HFFc6 (cell line): Measurements from ENCODE around the gene GRID1. TPM values are rescaled to one million over a fixed set of nuclear protein-coding genes. Genes with fewer than 3 reads are reported as not detected.

Source experiments
- DNase-seq: peaks from one replicate; pipeline ENCODE4 v3.0.0-alpha.2; 2018
- H3K27ac Mint-ChIP-seq: 2 replicates; pipeline ENCODE4 v1.8.0; 2020; ENCODE audit warnings: mild to moderate bottlenecking, mixed read lengths
- H3K27me3 Mint-ChIP-seq: 2 replicates; pipeline ENCODE4 v1.8.0; 2021; ENCODE audit warnings: mild to moderate bottlenecking, moderate library complexity, mixed read lengths; ENCODE audit not compliant: insufficient read depth
- H3K36me3 Mint-ChIP-seq: 2 replicates; pipeline ENCODE4 v1.8.0; 2021; ENCODE audit warnings: low read depth, mixed read lengths
- H3K4me1 Mint-ChIP-seq: 2 replicates; pipeline ENCODE4 v1.8.0; 2020; ENCODE audit warnings: low read depth, mixed read lengths
- H3K4me3 Mint-ChIP-seq: 2 replicates; pipeline ENCODE4 v1.8.0; 2020; ENCODE audit warnings: mild to moderate bottlenecking, moderate library complexity, mixed read lengths
- H3K9me3 Mint-ChIP-seq: 2 replicates; pipeline ENCODE4 v1.8.0; 2020; ENCODE audit warnings: mild to moderate bottlenecking, mixed read lengths
- CTCF ChIP-seq: fragments of 200-600 bp; sonication (generic); IDR thresholded peaks from 2 replicates; pipeline ENCODE4 v1.5.0; 2021; ENCODE audit warnings: antibody characterized with exemption, mild to moderate bottlenecking
- total RNA-seq, 6 experiments: library from RNA; stranded (reverse); fragmentation: NEBNext Ultra II Directional; extraction: Animal tissue kit (Norgen Biotek cat#: 25700); gene quantifications; 2 replicates in 1 of 6; 3 replicates in 5 of 6; pipeline ENCODE4 v1.2.3, GENCODE V29; 2021

GRID1 gene
- total RNA-seq, 6 experiments from 2014 or later, result not detected

GRCh38 chr10:86411281-86411841 is 44.8 kb upstream of the GRID1 start:
- no peak for TF ChIP-seq CTCF
- DNase-seq, result peak; percentile 81
- Mint-ChIP-seq H3K4me3 (peak overlapping the region; percentile 52), H3K27ac (peak overlapping the region; percentile 87), H3K36me3 (peaks cover 8% of the 10 kb centered on the region), H3K4me1 (peaks cover 42% of the 10 kb centered on the region), H3K27me3 (peaks cover 2% of the 10 kb centered on the region), H3K9me3 (peaks cover 8% of the 10 kb centered on the region; the same call in 1 of the 2 replicates)

- DNase-seq, result peak; percentile 89
- no peak for TF ChIP-seq CTCF
- Mint-ChIP-seq H3K36me3 (peaks cover 8% of the 10 kb centered on the region), H3K4me3 (peak overlapping the region; percentile 52; the same call in 1 of the 2 replicates), H3K9me3 (peaks cover 8% of the 10 kb centered on the region; the same call in 1 of the 2 replicates), H3K27me3 (peaks cover 2% of the 10 kb centered on the region), H3K4me1 (peaks cover 42% of the 10 kb centered on the region), H3K27ac (peak overlapping the region; percentile 87)
These were observed 44.0 kb upstream of the GRID1 start for GRCh38 chr10:86410542-86411124.

GRCh38 chr10:86409183-86409582 is 42.6 kb upstream of the GRID1 start:
- H3K4me1 Mint-ChIP-seq, result peaks cover 42% of the 10 kb centered on the region
- no peak overlapping the region for H3K4me3 Mint-ChIP-seq
- peaks cover 8% of the 10 kb centered on the region for H3K36me3 Mint-ChIP-seq
- no peak for TF ChIP-seq CTCF
- H3K27ac Mint-ChIP-seq, result no peak overlapping the region
- H3K9me3 Mint-ChIP-seq, result peaks cover 8% of the 10 kb centered on the region; the same call in 1 of the 2 replicates
- peaks cover 2% of the 10 kb centered on the region for H3K27me3 Mint-ChIP-seq
- DNase-seq, result no peak

GRCh38 chr10:86403183-86403797 is 36.7 kb upstream of the GRID1 start:
- TF ChIP-seq CTCF, result no peak
- Mint-ChIP-seq H3K4me1 (peaks cover 29% of the 10 kb centered on the region), H3K27ac (no peak overlapping the region), H3K4me3 (no peak overlapping the region), H3K9me3 (no peaks in the 10 kb centered on the region), H3K27me3 (peaks cover 2% of the 10 kb centered on the region), H3K36me3 (no peaks in the 10 kb centered on the region)
- no peak for DNase-seq

- no peak for TF ChIP-seq CTCF
- DNase-seq, result peak; percentile 33
- Mint-ChIP-seq H3K4me1 (peaks cover 29% of the 10 kb centered on the region), H3K27ac (peak overlapping the region; percentile 40; the same call in 1 of the 2 replicates), H3K9me3 (no peaks in the 10 kb centered on the region), H3K27me3 (peaks cover 2% of the 10 kb centered on the region), H3K4me3 (peak overlapping the region; percentile 76), H3K36me3 (no peaks in the 10 kb centered on the region)
These were observed 35.8 kb upstream of the GRID1 start for GRCh38 chr10:86402283-86402941.
